AG09309 (cell line): Measurements from ENCODE around the gene ERI3.

ENCODE experiments used
- DNase-seq: peaks from one replicate; pipeline ENCODE4 v3.0.0-alpha.2; 2010; ENCODE audit warnings: low read depth
- H3K4me3 ChIP-seq: 2 replicates; pipeline ENCODE4 v1.5.1; 2011; ENCODE audit warnings: mild to moderate bottlenecking, low read depth, low read length, moderate library complexity; ENCODE audit not compliant: control insufficient read depth
- CTCF ChIP-seq: IDR thresholded peaks from 2 replicates; pipeline ENCODE4 v1.5.1; 2011; ENCODE audit warnings: mild to moderate bottlenecking, low read depth, low read length, inconsistent platforms; ENCODE audit not compliant: insufficient read depth, control insufficient read depth; ENCODE audit errors: missing control alignments

ERI3 gene

GRCh38 chr1:44250068-44250781, 104.8 kb downstream of the ERI3 start:
- no peak overlapping the region for H3K4me3 ChIP-seq
- no peak for TF ChIP-seq CTCF
- no peak for DNase-seq

GRCh38 chr1:44249543-44249942, 105.5 kb downstream of the ERI3 start:
- no peak for DNase-seq
- H3K4me3 ChIP-seq, result no peak overlapping the region
- no peak for TF ChIP-seq CTCF

DNA sequence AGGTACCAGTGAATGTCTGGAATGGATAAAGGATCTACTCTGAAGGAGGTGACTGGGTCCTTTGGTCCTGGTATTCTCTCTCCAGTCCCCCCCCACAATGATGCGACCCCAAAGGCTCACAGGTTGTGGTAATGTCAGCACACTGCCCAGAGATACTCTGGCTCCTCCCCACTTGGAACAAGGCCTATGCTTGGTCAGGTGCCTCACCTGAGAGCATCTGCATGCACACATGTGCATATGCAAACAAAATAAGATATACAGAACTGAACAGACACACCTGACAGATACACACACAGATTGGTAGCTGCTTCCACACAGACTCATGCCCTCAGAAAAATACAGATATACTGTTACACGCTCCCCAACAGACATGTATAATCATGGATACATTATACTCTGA, 108.3 kb downstream of the ERI3 start:
- no peak for DNase-seq
- TF ChIP-seq CTCF, result no peak
- H3K4me3 ChIP-seq, result no peak overlapping the region

GRCh38 chr1:44244986-44245385, 110.1 kb downstream of the ERI3 start:
- TF ChIP-seq CTCF, result no peak
- no peak for DNase-seq
- no peak overlapping the region for H3K4me3 ChIP-seq

- no peak for DNase-seq
- TF ChIP-seq CTCF, result no peak
- no peak overlapping the region for H3K4me3 ChIP-seq
Measured at GRCh38 chr1:44243782-44244495, 111.1 kb downstream of the ERI3 start.

DNA sequence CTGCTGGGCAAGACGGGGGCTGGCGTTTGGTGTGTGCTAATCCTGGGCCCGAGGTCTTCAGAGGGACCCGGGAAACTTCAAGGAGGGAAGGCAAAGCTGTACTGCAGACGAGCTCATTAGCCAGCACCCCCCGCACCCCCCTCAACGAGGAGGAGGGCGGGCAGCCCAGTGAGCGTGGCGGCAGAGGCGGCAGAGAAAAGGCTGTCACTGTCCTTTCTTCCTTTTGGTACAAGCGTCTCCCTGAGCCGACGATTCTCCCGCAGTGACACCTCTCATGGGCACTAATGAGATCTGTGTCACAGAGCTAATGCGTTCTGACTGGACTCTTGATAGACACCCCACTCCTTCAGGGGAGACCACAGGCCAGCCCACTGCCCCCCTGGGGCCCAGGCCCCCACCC, 112.3 kb downstream of the ERI3 start:
- no peak overlapping the region for H3K4me3 ChIP-seq
- DNase-seq, result no peak
- TF ChIP-seq CTCF, result no peak
